ENCODE data around the gene ZSCAN9.

GRCh38 chr6:28188111-28188979, 36.7 kb upstream of the ZSCAN9 start:
- TF ChIP-seq TCF7L2 (IDR thresholded peaks at IDR 0.05; ENCODE audit: low read depth, low read length) (no peak), SP1 (IDR thresholded peaks at IDR 0.05) (no peak), SP1 (CRISPR knock-in tag; IDR thresholded peaks at IDR 0.05) (no peak), POLR2AphosphoS5 (IDR thresholded peaks at IDR 0.05; ENCODE audit: low read depth, low read length) (no peak), ZC3H13 (CRISPR knock-in tag; IDR thresholded peaks at IDR 0.05) (no peak), ZNF24 (IDR thresholded peaks at IDR 0.05) (no peak), ZNF569 (CRISPR knock-in tag; IDR thresholded peaks at IDR 0.05; ENCODE audit: borderline replicate concordance) (no peak), CTCF (CRISPR knock-in tag; IDR thresholded peaks at IDR 0.05) (no peak)
